Loucy (cell line): ENCODE measurements around the gene ADAMTSL2.

Source experiments
- CTCF ChIP-seq: fragments of 200-600 bp; sonication (generic); conservative IDR thresholded peaks from 2 replicates; pipeline ENCODE4 v1.5.1; 2014; ENCODE audit warnings: mild to moderate bottlenecking, antibody characterized with exemption, low read length
- EZH2phosphoT487 ChIP-seq: fragments of 200-600 bp; IDR thresholded peaks from 2 replicates; pipeline ENCODE4 v1.6.1; 2018; ENCODE audit warnings: antibody characterized with exemption, mild to moderate bottlenecking, moderate library complexity, borderline replicate concordance

GRCh38 chr9:133621725-133622267, 87.3 kb downstream of the ADAMTSL2 start:
- TF ChIP-seq CTCF, result no peak
- TF ChIP-seq EZH2phosphoT487, result no peak
